ENCODE results near the gene MUL1. TPM values are rescaled to one million over a fixed set of nuclear protein-coding genes. Genes with fewer than 3 reads are reported as not detected.

The MUL1 gene
- total RNA-seq, 1 experiment from 2014 or later: 24.7 TPM

DNA sequence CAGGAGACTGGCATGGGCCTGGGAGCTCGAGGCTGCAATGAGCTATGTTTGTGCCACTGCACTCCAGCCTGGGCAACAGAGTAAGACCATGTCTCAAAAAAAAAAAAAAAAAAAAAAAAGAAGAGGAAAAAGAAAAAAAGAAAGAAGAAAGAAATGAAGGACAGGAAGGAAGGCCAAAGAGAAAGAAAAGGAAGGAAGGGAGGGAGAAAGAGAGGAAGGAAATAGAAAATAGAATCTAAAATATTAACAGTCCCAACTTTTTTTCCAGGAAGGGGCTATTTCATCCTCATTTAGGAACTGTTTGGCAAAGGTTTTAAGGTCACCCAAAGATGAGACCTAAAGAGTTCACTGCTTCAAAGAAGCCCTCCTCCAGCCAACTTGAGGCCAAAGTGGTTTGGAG lies 2.5 kb downstream of the MUL1 start:
- ATAC-seq (no peak), DNase-seq (ENCODE audit: low read depth, low spot score) (no peak)
- no peak for TF ChIP-seq FOSL1 (IDR thresholded peaks at IDR 0.05; ENCODE audit: low read depth)
- no peak for TF ChIP-seq RAD21 (IDR thresholded peaks at IDR 0.05; ENCODE audit: low read depth)
- TF ChIP-seq, protein P1, sequence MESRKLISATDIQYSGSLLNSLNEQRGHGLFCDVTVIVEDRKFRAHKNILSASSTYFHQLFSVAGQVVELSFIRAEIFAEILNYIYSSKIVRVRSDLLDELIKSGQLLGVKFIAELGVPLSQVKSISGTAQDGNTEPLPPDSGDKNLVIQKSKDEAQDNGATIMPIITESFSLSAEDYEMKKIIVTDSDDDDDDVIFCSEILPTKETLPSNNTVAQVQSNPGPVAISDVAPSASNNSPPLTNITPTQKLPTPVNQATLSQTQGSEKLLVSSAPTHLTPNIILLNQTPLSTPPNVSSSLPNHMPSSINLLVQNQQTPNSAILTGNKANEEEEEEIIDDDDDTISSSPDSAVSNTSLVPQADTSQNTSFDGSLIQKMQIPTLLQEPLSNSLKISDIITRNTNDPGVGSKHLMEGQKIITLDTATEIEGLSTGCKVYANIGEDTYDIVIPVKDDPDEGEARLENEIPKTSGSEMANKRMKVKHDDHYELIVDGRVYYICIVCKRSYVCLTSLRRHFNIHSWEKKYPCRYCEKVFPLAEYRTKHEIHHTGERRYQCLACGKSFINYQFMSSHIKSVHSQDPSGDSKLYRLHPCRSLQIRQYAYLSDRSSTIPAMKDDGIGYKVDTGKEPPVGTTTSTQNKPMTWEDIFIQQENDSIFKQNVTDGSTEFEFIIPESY (IDR thresholded peaks at IDR 0.05; ENCODE audit: extremely low read depth, insufficient replicate concordance, low read length): no peak
- no peak for TF ChIP-seq POLR2AphosphoS5 (IDR thresholded peaks at IDR 0.05; ENCODE audit: low read depth, low read length)
- no peak for TF ChIP-seq YY1 (IDR thresholded peaks at IDR 0.05; ENCODE audit: extremely low read depth, insufficient replicate concordance, low read depth, low read length)
- no peak for TF ChIP-seq ELF1 (IDR thresholded peaks at IDR 0.05; ENCODE audit: borderline replicate concordance, low read depth)
- no peak for TF ChIP-seq CBX3 (IDR thresholded peaks at IDR 0.05; ENCODE audit: low read depth)
- no peak for TF ChIP-seq SP1 (IDR thresholded peaks at IDR 0.05; ENCODE audit: low read depth)
- no peak for TF ChIP-seq SRF (IDR thresholded peaks at IDR 0.05; ENCODE audit: low read depth)
- no peak for TF ChIP-seq POLR2A (IDR thresholded peaks at IDR 0.05; ENCODE audit: borderline replicate concordance, extremely low read depth, insufficient read depth, insufficient read length)
- ChIA-PET CTCF (interaction anchor here (1.2 kb wide), 1 partner anchor 128 kb away, joined by 4 read pairs; the partner anchor contains the start of gene PINK1), RAD21 (ENCODE audit: low non-redundant PET in 1 of 2, low total read pairs in 2 of 2, uncharacterized antibody in 2 of 2, unreplicated experiment in 2 of 2) (no interaction called here), POLR2A (interaction anchor here (0.7 kb wide), 1 partner anchor 9 kb away, joined by 3 read pairs; no protein-coding TSS in a partner anchor)
- no TSS peak for BruUV-seq (replicated peaks)
- H3K36me3 ChIP-seq (ENCODE audit: control insufficient read depth in 1 of 2, insufficient read depth in 2 of 2, low read length in 2 of 2): peaks cover 16 to 40% of the 10 kb centered on the region in 2 experiments
- H3K27me3 ChIP-seq (ENCODE audit: insufficient read depth, low read length): no peaks in the 10 kb centered on the region
- no peaks in the 10 kb centered on the region for H4K20me1 ChIP-seq (ENCODE audit: insufficient read depth)
- H2AFZ ChIP-seq (ENCODE audit: low read depth, low read length, poor library complexity, severe bottlenecking): no peak overlapping the region
- peaks cover 60% of the 10 kb centered on the region for H3K79me2 ChIP-seq (ENCODE audit: insufficient read depth, low read length)
- no peaks in the 10 kb centered on the region for H3K9me3 ChIP-seq (ENCODE audit: control insufficient read depth in 1 of 2, insufficient read depth in 1 of 2, low read depth in 1 of 2, low read length in 2 of 2)
- peaks cover 13 to 18% of the 10 kb centered on the region in 2 experiments for H3K4me1 ChIP-seq (ENCODE audit: control insufficient read depth in 1 of 2, insufficient read depth in 2 of 2, low read length in 2 of 2)
- intact Hi-C loops (cut with micrococcal nuclease): no loop called here
- H3K4me3 ChIP-seq (replicated peaks in 1 of 2; ENCODE audit: low read depth in 1 of 2, low read length in 2 of 2): no peak overlapping the region
- no peak overlapping the region for H3K9ac ChIP-seq (ENCODE audit: low read length)
- H3K27ac ChIP-seq (ENCODE audit: low read depth, low read length): no peak overlapping the region
- no peaks in the 10 kb centered on the region for H3K9me2 ChIP-seq (ENCODE audit: insufficient read depth)
- H3K4me2 ChIP-seq (ENCODE audit: low read length): no peak overlapping the region
